ENCODE data around the gene RHBDD1. TPM values are rescaled to one million over a fixed set of nuclear protein-coding genes. Genes with fewer than 3 reads are reported as not detected.

RHBDD1 gene
- total and polyA plus RNA-seq, 2 donors (not counting 3 experiments of a cell fraction or from before 2014, with no cell fraction given): 6.8 to 19.4 TPM

DNA sequence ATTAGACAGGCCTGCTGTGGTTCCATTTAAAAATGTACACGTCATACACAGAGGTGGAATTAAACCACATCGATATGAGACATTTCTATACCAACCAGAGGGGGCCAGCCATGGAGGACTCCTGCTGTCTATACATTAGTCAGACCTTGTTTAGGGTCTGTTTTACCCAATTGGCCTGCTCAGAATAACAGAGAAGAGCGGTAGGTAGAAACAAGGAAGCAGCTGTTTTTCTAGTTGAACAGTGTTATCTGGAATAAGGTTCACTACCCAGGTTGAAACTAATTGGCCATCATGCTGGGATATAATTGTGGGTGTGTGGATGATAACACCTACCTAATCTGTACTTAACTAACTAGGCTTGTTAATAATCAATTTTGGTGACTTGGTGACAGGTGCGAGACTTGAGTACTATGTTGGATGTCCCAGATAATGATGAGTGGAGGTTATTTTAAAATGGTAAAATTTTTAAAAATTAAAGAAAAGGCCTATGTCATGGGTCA lies 47.5 kb downstream of the RHBDD1 start:
- H3K27me3 ChIP-seq (ENCODE audit: control insufficient read depth in 2 of 2, insufficient read depth in 2 of 2, low read length in 2 of 2): no peaks in the 10 kb centered on the region
- no peak for DNase-seq (ENCODE audit: low read depth, low spot score)
- intact Hi-C loops (cut with micrococcal nuclease) (no loop called here), dilution Hi-C loops (cut with MboI; ENCODE audit: extremely low pct_ligation_motif_present, low sequenced_read_pairs) (no loop called here)
- H3K9me1 ChIP-seq (replicated peaks; ENCODE audit: control insufficient read depth, extremely low read depth, insufficient read depth, low read length): no peaks in the 10 kb centered on the region
- CTCF ChIA-PET: no interaction called here
- H3K9ac ChIP-seq (replicated peaks; ENCODE audit: extremely low read depth, insufficient read depth, low read length): no peak overlapping the region
- POLR2A ChIA-PET: no interaction called here
- H3K4me2 ChIP-seq (ENCODE audit: insufficient read depth, low read length): no peak overlapping the region
- H3K79me2 ChIP-seq (ENCODE audit: control insufficient read depth, insufficient read depth, low read length): no peaks in the 10 kb centered on the region
- H3K27ac ChIP-seq (ENCODE audit: insufficient read depth, low read depth, low read length): no peak overlapping the region
- H3K9me3 ChIP-seq (replicated peaks; ENCODE audit: control insufficient read depth, insufficient read depth, low read length): no peaks in the 10 kb centered on the region
- TF ChIP-seq FOS (IDR thresholded peaks at IDR 0.05; ENCODE audit: borderline replicate concordance, insufficient read depth, low read length) (no peak), POLR2AphosphoS5 (IDR thresholded peaks at IDR 0.05; ENCODE audit: insufficient read depth, low read depth, low read length) (no peak), POLR2A (IDR thresholded peaks at IDR 0.05; ENCODE audit: low read depth, low read length) (no peak), MYC (IDR thresholded peaks at IDR 0.05; ENCODE audit: low read depth, low read length) (no peak), JUN (IDR thresholded peaks at IDR 0.05; ENCODE audit: borderline replicate concordance, insufficient read depth, insufficient read length, low read depth) (no peak), GATA2 (IDR thresholded peaks at IDR 0.05; ENCODE audit: insufficient read depth, insufficient read length, low read depth, low read length) (no peak), EZH2 (IDR thresholded peaks at IDR 0.05; ENCODE audit: borderline replicate concordance, low read depth, low read length, severe bottlenecking) (no peak)
- TF ChIP-seq, protein P1, sequence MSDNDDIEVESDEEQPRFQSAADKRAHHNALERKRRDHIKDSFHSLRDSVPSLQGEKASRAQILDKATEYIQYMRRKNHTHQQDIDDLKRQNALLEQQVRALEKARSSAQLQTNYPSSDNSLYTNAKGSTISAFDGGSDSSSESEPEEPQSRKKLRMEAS (IDR thresholded peaks at IDR 0.05; ENCODE audit: insufficient read depth, insufficient read length): no peak
- TF ChIP-seq, protein P2, sequence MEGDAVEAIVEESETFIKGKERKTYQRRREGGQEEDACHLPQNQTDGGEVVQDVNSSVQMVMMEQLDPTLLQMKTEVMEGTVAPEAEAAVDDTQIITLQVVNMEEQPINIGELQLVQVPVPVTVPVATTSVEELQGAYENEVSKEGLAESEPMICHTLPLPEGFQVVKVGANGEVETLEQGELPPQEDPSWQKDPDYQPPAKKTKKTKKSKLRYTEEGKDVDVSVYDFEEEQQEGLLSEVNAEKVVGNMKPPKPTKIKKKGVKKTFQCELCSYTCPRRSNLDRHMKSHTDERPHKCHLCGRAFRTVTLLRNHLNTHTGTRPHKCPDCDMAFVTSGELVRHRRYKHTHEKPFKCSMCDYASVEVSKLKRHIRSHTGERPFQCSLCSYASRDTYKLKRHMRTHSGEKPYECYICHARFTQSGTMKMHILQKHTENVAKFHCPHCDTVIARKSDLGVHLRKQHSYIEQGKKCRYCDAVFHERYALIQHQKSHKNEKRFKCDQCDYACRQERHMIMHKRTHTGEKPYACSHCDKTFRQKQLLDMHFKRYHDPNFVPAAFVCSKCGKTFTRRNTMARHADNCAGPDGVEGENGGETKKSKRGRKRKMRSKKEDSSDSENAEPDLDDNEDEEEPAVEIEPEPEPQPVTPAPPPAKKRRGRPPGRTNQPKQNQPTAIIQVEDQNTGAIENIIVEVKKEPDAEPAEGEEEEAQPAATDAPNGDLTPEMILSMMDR (IDR thresholded peaks at IDR 0.05; ENCODE audit: extremely low read depth in 1 of 2, insufficient read depth in 1 of 2, low read depth in 1 of 2, low read length in 2 of 2): no peak
- H2AFZ ChIP-seq (ENCODE audit: low read depth, low read length): no peak overlapping the region
- no peaks in the 10 kb centered on the region for H3K36me3 ChIP-seq (ENCODE audit: control insufficient read depth in 2 of 2, extremely low read depth in 1 of 2, insufficient read depth in 2 of 2, low read length in 2 of 2)
- no TSS peak for BruUV-seq (replicated peaks)
- no peak for FAIRE-seq
- no peaks in the 10 kb centered on the region for H4K20me1 ChIP-seq (replicated peaks; ENCODE audit: control insufficient read depth, extremely low read depth, insufficient read depth, low read length)
- H3K4me1 ChIP-seq (ENCODE audit: control insufficient read depth, extremely low read depth, insufficient read depth, low read length): no peaks in the 10 kb centered on the region
- no peak overlapping the region for H3K4me3 ChIP-seq (replicated peaks in 1 of 3; ENCODE audit: insufficient read depth in 1 of 3, low read depth in 1 of 3, low read length in 3 of 3)
